Measurements from ENCODE around the gene RAB15.

RAB15 gene

GRCh38 chr14:64952598-64953309 lies 19.4 kb downstream of the RAB15 start:
- Histone ChIP-seq H3K27ac (ENCODE audit: low read length, poor library complexity, severe bottlenecking) (no peak overlapping the region), H2AK5ac (ENCODE audit: low read length, severe bottlenecking) (no peak overlapping the region), H2BK5ac (ENCODE audit: low read depth, low read length, poor library complexity, severe bottlenecking) (no peak overlapping the region), H3K36me3 (ENCODE audit: control insufficient read depth in 1 of 2, insufficient read depth in 2 of 2, low read depth in 1 of 2, low read length in 2 of 2) (peaks cover 19 to 58% of the 10 kb centered on the region in 2 experiments), H3K4me3 (ENCODE audit: insufficient read depth in 1 of 2, low read depth in 1 of 2, low read length in 2 of 2) (no peak overlapping the region), H2BK120ac (ENCODE audit: low read depth, low read length) (no peak overlapping the region), H3K9me3 (ENCODE audit: control insufficient read depth, low read length) (no peaks in the 10 kb centered on the region), H4K91ac (ENCODE audit: low read length) (no peak overlapping the region), H3K14ac (ENCODE audit: low read length in 2 of 2) (no peak overlapping the region), H3K9ac (ENCODE audit: low read length) (no peak overlapping the region), H4K8ac (ENCODE audit: low read length) (no peak overlapping the region), H2AFZ (ENCODE audit: low read depth, low read length) (no peak overlapping the region), H2BK12ac (ENCODE audit: low read length in 2 of 2) (no peak overlapping the region), H3K4me2 (ENCODE audit: low read length, poor library complexity, severe bottlenecking) (no peak overlapping the region), H3K79me1 (replicated peaks; ENCODE audit: low read length, poor library complexity, severe bottlenecking) (peaks cover 51% of the 10 kb centered on the region), H3K23ac (ENCODE audit: low read length in 2 of 2) (no peak overlapping the region), H3K4ac (ENCODE audit: low read depth in 1 of 2, low read length in 2 of 2) (no peak overlapping the region), H3K27me3 (ENCODE audit: control insufficient read depth in 1 of 2, insufficient read depth in 1 of 2, low read length in 2 of 2) (no peaks in the 10 kb centered on the region), H3K18ac (ENCODE audit: low read depth in 1 of 2, low read length in 2 of 2) (no peak overlapping the region), H3K4me1 (ENCODE audit: control insufficient read depth, insufficient read depth, low read depth, low read length) (peaks cover 22% of the 10 kb centered on the region), H2BK15ac (ENCODE audit: low read depth, poor library complexity, severe bottlenecking) (no peak overlapping the region)
- no peak for DNase-seq
- WGBS = 85% methylated on average over 7 of the region's 7 CpGs

GRCh38 chr14:64951724-64952123 lies 20.4 kb downstream of the RAB15 start:
- H4K91ac ChIP-seq (ENCODE audit: low read length) = no peak overlapping the region
- H3K27me3 ChIP-seq (ENCODE audit: control insufficient read depth in 1 of 2, insufficient read depth in 1 of 2, low read length in 2 of 2) = no peaks in the 10 kb centered on the region
- H3K9me3 ChIP-seq (ENCODE audit: control insufficient read depth, low read length) = no peaks in the 10 kb centered on the region
- H2BK15ac ChIP-seq (ENCODE audit: low read depth, poor library complexity, severe bottlenecking) = no peak overlapping the region
- H3K36me3 ChIP-seq (ENCODE audit: control insufficient read depth in 1 of 2, insufficient read depth in 2 of 2, low read depth in 1 of 2, low read length in 2 of 2) = peaks cover 23 to 65% of the 10 kb centered on the region in 2 experiments
- H3K4me3 ChIP-seq (ENCODE audit: insufficient read depth in 1 of 2, low read depth in 1 of 2, low read length in 2 of 2) = no peak overlapping the region
- no peak overlapping the region for H3K23ac ChIP-seq (ENCODE audit: low read length in 2 of 2)
- H3K4me1 ChIP-seq (ENCODE audit: control insufficient read depth, insufficient read depth, low read depth, low read length) = peaks cover 18% of the 10 kb centered on the region
- peaks cover 51% of the 10 kb centered on the region for H3K79me1 ChIP-seq (replicated peaks; ENCODE audit: low read length, poor library complexity, severe bottlenecking)
- no peak overlapping the region for H3K4me2 ChIP-seq (ENCODE audit: low read length, poor library complexity, severe bottlenecking)
- no peak overlapping the region for H2BK120ac ChIP-seq (ENCODE audit: low read depth, low read length)
- no peak overlapping the region for H2AK5ac ChIP-seq (ENCODE audit: low read length, severe bottlenecking)
- H3K18ac ChIP-seq (ENCODE audit: low read depth in 1 of 2, low read length in 2 of 2) = no peak overlapping the region
- H3K14ac ChIP-seq (ENCODE audit: low read length in 2 of 2) = no peak overlapping the region
- H4K8ac ChIP-seq (ENCODE audit: low read length) = no peak overlapping the region
- H3K4ac ChIP-seq (ENCODE audit: low read depth in 1 of 2, low read length in 2 of 2) = no peak overlapping the region
- H2BK5ac ChIP-seq (ENCODE audit: low read depth, low read length, poor library complexity, severe bottlenecking) = no peak overlapping the region
- H2AFZ ChIP-seq (ENCODE audit: low read depth, low read length) = no peak overlapping the region
- DNase-seq = no peak
- H2BK12ac ChIP-seq (ENCODE audit: low read length in 2 of 2) = no peak overlapping the region
- no peak overlapping the region for H3K27ac ChIP-seq (ENCODE audit: low read length, poor library complexity, severe bottlenecking)
- H3K9ac ChIP-seq (ENCODE audit: low read length) = no peak overlapping the region

DNA sequence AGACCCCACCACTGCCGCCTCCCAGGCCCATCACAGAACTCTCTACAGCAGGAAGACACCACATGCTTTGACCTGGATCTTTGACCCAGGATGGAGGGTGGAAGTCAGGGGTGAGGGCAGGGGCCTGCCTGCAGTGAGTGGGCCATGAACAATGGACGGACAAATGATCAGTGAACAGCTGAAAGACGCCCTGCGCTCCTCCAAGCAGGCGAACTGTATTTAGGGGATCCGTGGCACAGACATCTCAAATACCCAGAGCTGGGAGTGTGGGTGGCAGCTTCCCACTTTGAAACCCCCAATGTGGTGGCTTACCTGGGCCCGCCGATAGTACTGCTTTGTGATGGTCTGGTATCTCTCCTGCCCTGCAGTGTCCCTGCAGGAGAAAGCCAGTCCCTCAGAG lies 20.8 kb downstream of the RAB15 start:
- Histone ChIP-seq H4K91ac (ENCODE audit: low read length) (no peak overlapping the region), H2BK5ac (ENCODE audit: low read depth, low read length, poor library complexity, severe bottlenecking) (no peak overlapping the region), H3K4me1 (ENCODE audit: control insufficient read depth, insufficient read depth, low read depth, low read length) (peaks cover 18% of the 10 kb centered on the region), H3K23ac (ENCODE audit: low read length in 2 of 2) (no peak overlapping the region), H3K18ac (ENCODE audit: low read depth in 1 of 2, low read length in 2 of 2) (no peak overlapping the region), H2BK15ac (ENCODE audit: low read depth, poor library complexity, severe bottlenecking) (no peak overlapping the region), H3K27ac (ENCODE audit: low read length, poor library complexity, severe bottlenecking) (no peak overlapping the region), H3K9me3 (ENCODE audit: control insufficient read depth, low read length) (no peaks in the 10 kb centered on the region), H2AFZ (ENCODE audit: low read depth, low read length) (no peak overlapping the region), H3K79me1 (replicated peaks; ENCODE audit: low read length, poor library complexity, severe bottlenecking) (peaks cover 52% of the 10 kb centered on the region), H4K8ac (ENCODE audit: low read length) (no peak overlapping the region), H2BK12ac (ENCODE audit: low read length in 2 of 2) (no peak overlapping the region), H3K4me2 (ENCODE audit: low read length, poor library complexity, severe bottlenecking) (no peak overlapping the region), H2BK120ac (ENCODE audit: low read depth, low read length) (no peak overlapping the region), H3K27me3 (ENCODE audit: control insufficient read depth in 1 of 2, insufficient read depth in 1 of 2, low read length in 2 of 2) (no peaks in the 10 kb centered on the region), H3K9ac (ENCODE audit: low read length) (no peak overlapping the region), H3K36me3 (ENCODE audit: control insufficient read depth in 1 of 2, insufficient read depth in 2 of 2, low read depth in 1 of 2, low read length in 2 of 2) (peaks cover 23 to 69% of the 10 kb centered on the region in 2 experiments), H2AK5ac (ENCODE audit: low read length, severe bottlenecking) (no peak overlapping the region), H3K4ac (ENCODE audit: low read depth in 1 of 2, low read length in 2 of 2) (no peak overlapping the region), H3K14ac (ENCODE audit: low read length in 2 of 2) (no peak overlapping the region), H3K4me3 (ENCODE audit: insufficient read depth in 1 of 2, low read depth in 1 of 2, low read length in 2 of 2) (no peak overlapping the region)
- 98% methylated on average over 8 of the region's 8 CpGs for WGBS
- DNase-seq = no peak

GRCh38 chr14:64950889-64951288 lies 21.2 kb downstream of the RAB15 start:
- WGBS = 100% methylated on average over 4 of the region's 8 CpGs

More at GRCh38 chr14:64950889-64951288, 21.2 kb downstream of the RAB15 start:
- no peak overlapping the region for H2BK120ac ChIP-seq (ENCODE audit: low read depth, low read length)
- H3K14ac ChIP-seq (ENCODE audit: low read length in 2 of 2) = no peak overlapping the region
- H3K9me3 ChIP-seq (ENCODE audit: control insufficient read depth, low read length) = no peaks in the 10 kb centered on the region
- H3K36me3 ChIP-seq (ENCODE audit: control insufficient read depth in 1 of 2, insufficient read depth in 2 of 2, low read depth in 1 of 2, low read length in 2 of 2) = peaks cover 23 to 69% of the 10 kb centered on the region in 2 experiments
- H4K8ac ChIP-seq (ENCODE audit: low read length) = no peak overlapping the region
- H2BK12ac ChIP-seq (ENCODE audit: low read length in 2 of 2) = no peak overlapping the region
- H3K4me1 ChIP-seq (ENCODE audit: control insufficient read depth, insufficient read depth, low read depth, low read length) = peaks cover 15% of the 10 kb centered on the region
- H3K4me3 ChIP-seq (ENCODE audit: insufficient read depth in 1 of 2, low read depth in 1 of 2, low read length in 2 of 2) = no peak overlapping the region
- H3K4me2 ChIP-seq (ENCODE audit: low read length, poor library complexity, severe bottlenecking) = no peak overlapping the region
- no peak overlapping the region for H4K91ac ChIP-seq (ENCODE audit: low read length)
- H3K9ac ChIP-seq (ENCODE audit: low read length) = no peak overlapping the region
- DNase-seq = no peak
- H2AK5ac ChIP-seq (ENCODE audit: low read length, severe bottlenecking) = no peak overlapping the region
- H3K27ac ChIP-seq (ENCODE audit: low read length, poor library complexity, severe bottlenecking) = no peak overlapping the region
- H3K79me1 ChIP-seq (replicated peaks; ENCODE audit: low read length, poor library complexity, severe bottlenecking) = peaks cover 50% of the 10 kb centered on the region
- H2BK15ac ChIP-seq (ENCODE audit: low read depth, poor library complexity, severe bottlenecking) = no peak overlapping the region
- no peaks in the 10 kb centered on the region for H3K27me3 ChIP-seq (ENCODE audit: control insufficient read depth in 1 of 2, insufficient read depth in 1 of 2, low read length in 2 of 2)
- H2BK5ac ChIP-seq (ENCODE audit: low read depth, low read length, poor library complexity, severe bottlenecking) = no peak overlapping the region
- H3K23ac ChIP-seq (ENCODE audit: low read length in 2 of 2) = no peak overlapping the region
- no peak overlapping the region for H3K4ac ChIP-seq (ENCODE audit: low read depth in 1 of 2, low read length in 2 of 2)
- H3K18ac ChIP-seq (ENCODE audit: low read depth in 1 of 2, low read length in 2 of 2) = no peak overlapping the region
- no peak overlapping the region for H2AFZ ChIP-seq (ENCODE audit: low read depth, low read length)
